ENCODE measurements around the gene CLK2. TPM values are rescaled to one million over a fixed set of nuclear protein-coding genes. Genes with fewer than 3 reads are reported as not detected.

CLK2 gene
- total and polyA plus RNA-seq, 2 of the 8 experiments (the other 6 are each of a cell fraction or from before 2014, with no cell fraction given): 62.2 to 76.0 TPM

- no peaks in the 10 kb centered on the region for H4K20me1 ChIP-seq (replicated peaks in 1 of 2; ENCODE audit: control insufficient read depth in 1 of 2, insufficient read depth in 2 of 2, low read length in 2 of 2)
- peaks cover 0 to 3% (median 0%) of the 10 kb centered on the region in 4 experiments; a peak in 2 of 7 replicates for H3K27me3 ChIP-seq (replicated peaks in 1 of 4; ENCODE audit: control insufficient read depth in 3 of 4, extremely low read depth in 1 of 4, insufficient read depth in 3 of 4, low read length in 3 of 4)
- H2BK5ac ChIP-seq (ENCODE audit: low read depth, low read length): no peak overlapping the region
- H3K56ac ChIP-seq (replicated peaks; ENCODE audit: insufficient read length, low read depth, low read length): no peak overlapping the region
- H3K18ac ChIP-seq (ENCODE audit: extremely low read depth, low read length): no peak overlapping the region
- H2AFZ ChIP-seq (ENCODE audit: low read length): no peak overlapping the region; the same call in 1 of the 2 replicates
- no peaks in the 10 kb centered on the region for H3K79me2 ChIP-seq (ENCODE audit: control insufficient read depth in 1 of 2, insufficient read depth in 2 of 2, low read length in 2 of 2)
- peaks cover 10% of the 10 kb centered on the region; the same call in 1 of the 2 replicates for H3K23me2 ChIP-seq (ENCODE audit: low read depth, low read length)
- peak overlapping the region; percentile 60 to 82 (median 76) for H3K4me3 ChIP-seq (ENCODE audit: extremely low read depth in 1 of 4, insufficient read depth in 2 of 4, low read depth in 3 of 4, low read length in 4 of 4)
- CTCF ChIA-PET (ENCODE audit: partially characterized antibody): interaction anchor here (0.7 to 8.4 kb wide), 17 partner anchors 10 to 77 kb away, joined by 3 to 79 read pairs (median 6); partner anchors contain the start of genes FDPS, PKLR, RUSC1 and SCAMP3
- no peak overlapping the region for H3K9ac ChIP-seq (replicated peaks in 1 of 4; ENCODE audit: extremely low read depth in 1 of 4, low read depth in 3 of 4, low read length in 3 of 4)
- H3K23ac ChIP-seq (ENCODE audit: insufficient read length): no peak overlapping the region
- peak; percentile 93 to 98 for DNase-seq (ENCODE audit: low read depth in 1 of 2, low spot score in 2 of 2)
- H4K5ac ChIP-seq (ENCODE audit: insufficient read length, low read depth, low read length): no peak overlapping the region
- H3K14ac ChIP-seq (ENCODE audit: insufficient read length): no peak overlapping the region
- H2AK5ac ChIP-seq (ENCODE audit: low read depth, low read length): no peak overlapping the region
- no peaks in the 10 kb centered on the region; a peak in 1 of 8 replicates for H3K36me3 ChIP-seq (ENCODE audit: control insufficient read depth in 2 of 4, insufficient read depth in 4 of 4, low read length in 3 of 4)
- no peak overlapping the region for H4K91ac ChIP-seq (replicated peaks; ENCODE audit: insufficient read length, low read length)
- POLR2A ChIA-PET (ENCODE audit: partially characterized antibody): interaction anchor here (0.8 to 2.4 kb wide), 17 partner anchors 10 to 86 kb away, joined by 3 to 7 read pairs (median 4); partner anchors contain the start of genes FDPS, RUSC1 and SCAMP3
- H3K9me3 ChIP-seq (ENCODE audit: insufficient read depth in 2 of 2, low read depth in 1 of 2, low read length in 1 of 2): no peaks in the 10 kb centered on the region
- peaks cover 9 to 14% (median 13%) of the 10 kb centered on the region in 4 experiments for H3K4me1 ChIP-seq (replicated peaks in 1 of 4; ENCODE audit: control insufficient read depth in 3 of 4, insufficient read depth in 4 of 4, low read length in 3 of 4)
- FAIRE-seq: no peak
- no peak overlapping the region for H2BK20ac ChIP-seq (ENCODE audit: low read length)
- no peak overlapping the region for H3K4ac ChIP-seq (replicated peaks; ENCODE audit: insufficient read length, low read depth, low read length)
- H3K27ac ChIP-seq (ENCODE audit: low read depth, low read length): no peak overlapping the region
- WGBS, 2 experiments (ENCODE audit: extremely low coverage in 1 of 2, insufficient coverage in 1 of 2, insufficient read length in 1 of 2, insufficient replicate concordance in 2 of 2, low coverage in 1 of 2, low lambda C conversion rate in 2 of 2, missing lambda C conversion rate in 1 of 2): 3% methylated on average over 18 of the region's 29 CpGs; no CpG with 5 or more reads in 1 of the 2 experiments
- no peak overlapping the region for H2BK120ac ChIP-seq (replicated peaks; ENCODE audit: low read depth, low read length)
- H3K79me1 ChIP-seq (ENCODE audit: low read depth, low read length): no peaks in the 10 kb centered on the region; the same call in 1 of the 2 replicates
- H2BK12ac ChIP-seq (ENCODE audit: low read depth, low read length): no peak overlapping the region
- H2BK15ac ChIP-seq (ENCODE audit: low read length): no peak overlapping the region
- no peak overlapping the region for H4K8ac ChIP-seq (ENCODE audit: extremely low read depth, insufficient read depth, low read length)
- H3K4me2 ChIP-seq (ENCODE audit: insufficient read depth in 1 of 2, low read depth in 2 of 2, low read length in 2 of 2): peak overlapping the region; percentile 85 to 97
- TF ChIP-seq RXRA (IDR thresholded peaks at IDR 0.05; ENCODE audit: insufficient read depth, low read depth, low read length) (no peak), TCF12 (IDR thresholded peaks at IDR 0.05; ENCODE audit: low read depth, low read length) (0 out of 2 replicates have a peak, but pooled peaks have one; percentile 61), SAP30 (IDR thresholded peaks at IDR 0.05; ENCODE audit: insufficient read depth, insufficient replicate concordance, low read length) (peak; percentile 85), EGR1 (IDR thresholded peaks at IDR 0.05; ENCODE audit: borderline replicate concordance, low read depth, low read length) (peak; percentile 100), KDM4A (IDR thresholded peaks at IDR 0.05; ENCODE audit: low read depth, low read length, severe bottlenecking) (peak; percentile 7), CHD2 (IDR thresholded peaks at IDR 0.05; ENCODE audit: low read length) (peak; percentile 25; the same call in 1 of the 2 replicates), HDAC2 (IDR thresholded peaks at IDR 0.05; ENCODE audit: borderline replicate concordance in 1 of 2, low read depth in 2 of 2, low read length in 2 of 2) (peak in 1 of 2 experiments; percentile 69; a peak in 3 of 4 replicates), SRF (IDR thresholded peaks at IDR 0.05; ENCODE audit: low read depth, low read length) (no peak), MAX (IDR thresholded peaks at IDR 0.05) (peak; percentile 53; the same call in 1 of the 2 replicates), EP300 (IDR thresholded peaks at IDR 0.05; ENCODE audit: borderline replicate concordance in 1 of 2, low read depth in 2 of 2, low read length in 2 of 2) (peak in 1 of 2 experiments; percentile 54; a peak in 1 of 3 replicates)
These were observed 4.8 kb upstream of the CLK2 start for GRCh38 chr1:155277902-155278688.

All from H1 (cell line).